Activated CD8-positive, alpha-beta memory T cell treated with anti-CD3 and anti-CD28 coated beads for 36 hours (primary cell): ENCODE results near the gene TMEFF1. TPM values are rescaled to one million over a fixed set of nuclear protein-coding genes. Genes with fewer than 3 reads are reported as not detected.

Experiments used
- CTCF ChIA-PET: fragments of 350-600 bp; sonication (Branson Sonifier 250); formaldehyde crosslinking; loops from one replicate; lab custom pipeline; 2021; ENCODE audit warnings: antibody characterized with exemption; lab: Charles Lee
- POLR2A ChIA-PET: fragments of 350-600 bp; sonication (Branson Sonifier 250); formaldehyde crosslinking; loops from one replicate; lab custom pipeline; 2021; ENCODE audit warnings: antibody characterized with exemption; lab: Charles Lee
- total RNA-seq, 2 experiments: library from RNA; stranded (reverse); gene quantifications; one replicate each; pipeline ENCODE4 v1.2.3, GENCODE V29; 2021

The TMEFF1 gene
- total RNA-seq, 2 experiments from 2014 or later = 0.19 to 0.36 TPM

- ChIA-PET CTCF (interaction anchor here (0.9 kb wide), 1 partner anchor 9 kb away, joined by 4 read pairs; no protein-coding TSS in a partner anchor), POLR2A (no interaction called here)
Measured at GRCh38 chr9:100586093-100586492, 113.1 kb downstream of the TMEFF1 start.

GRCh38 chr9:100587375-100587774 lies 114.4 kb downstream of the TMEFF1 start:
- ChIA-PET POLR2A (no interaction called here), CTCF (no interaction called here)

GRCh38 chr9:100589582-100589981 lies 116.6 kb downstream of the TMEFF1 start:
- ChIA-PET CTCF (no interaction called here), POLR2A (no interaction called here)

GRCh38 chr9:100590481-100590880 lies 117.5 kb downstream of the TMEFF1 start:
- ChIA-PET POLR2A (no interaction called here), CTCF (no interaction called here)

GRCh38 chr9:100591139-100591538 lies 118.2 kb downstream of the TMEFF1 start:
- ChIA-PET POLR2A (no interaction called here), CTCF (no interaction called here)

GRCh38 chr9:100591639-100592412 lies 118.9 kb downstream of the TMEFF1 start:
- ChIA-PET CTCF (no interaction called here), POLR2A (no interaction called here)

- CTCF ChIA-PET = interaction anchor here (1.8 kb wide), 1 partner anchor 10 kb away, joined by 4 read pairs; no protein-coding TSS in a partner anchor
- POLR2A ChIA-PET = interaction anchor here (0.6 kb wide), 1 partner anchor 268 kb away, joined by 3 read pairs; no protein-coding TSS in a partner anchor
Measured at GRCh38 chr9:100595391-100596199, 122.6 kb downstream of the TMEFF1 start.

- POLR2A ChIA-PET = no interaction called here
Measured at GRCh38 chr9:100597236-100597635, 124.3 kb downstream of the TMEFF1 start.

GRCh38 chr9:100598641-100599145 lies 125.7 kb downstream of the TMEFF1 start:
- ChIA-PET POLR2A (no interaction called here), CTCF (interaction anchor here (0.6 to 1.2 kb wide), 2 partner anchors 225 to 713 kb away, joined by 3 to 5 read pairs; no protein-coding TSS in a partner anchor)

More at GRCh38 chr9:100597236-100597635, 124.3 kb downstream of the TMEFF1 start:
- CTCF ChIA-PET = no interaction called here

- ChIA-PET CTCF (interaction anchor here (2.5 kb wide), 1 partner anchor 711 kb away, joined by 9 read pairs; no protein-coding TSS in a partner anchor), POLR2A (no interaction called here)
Measured at GRCh38 chr9:100600521-100601079, 127.7 kb downstream of the TMEFF1 start.

GRCh38 chr9:100601216-100601615 lies 128.3 kb downstream of the TMEFF1 start:
- ChIA-PET POLR2A (no interaction called here), CTCF (interaction anchor here (2.5 kb wide), 1 partner anchor 711 kb away, joined by 9 read pairs; no protein-coding TSS in a partner anchor)

GRCh38 chr9:100602342-100602801 lies 129.4 kb downstream of the TMEFF1 start:
- CTCF ChIA-PET = interaction anchor here (0.9 to 2.5 kb wide), 2 partner anchors 709 to 721 kb away, joined by 4 to 9 read pairs; no protein-coding TSS in a partner anchor
- POLR2A ChIA-PET = no interaction called here

GRCh38 chr9:100605405-100605804 lies 132.5 kb downstream of the TMEFF1 start:
- CTCF ChIA-PET = no interaction called here
- POLR2A ChIA-PET = no interaction called here

- ChIA-PET CTCF (interaction anchor here (0.8 kb wide), 1 partner anchor 13 kb away, joined by 3 read pairs; no protein-coding TSS in a partner anchor), POLR2A (no interaction called here)
Measured at GRCh38 chr9:100619194-100619593, 146.2 kb downstream of the TMEFF1 start.

- ChIA-PET POLR2A (no interaction called here), CTCF (interaction anchor here (0.8 kb wide), 1 partner anchor 13 kb away, joined by 3 read pairs; no protein-coding TSS in a partner anchor)
Measured at GRCh38 chr9:100619665-100620064, 146.7 kb downstream of the TMEFF1 start.

GRCh38 chr9:100623969-100624368 lies 151.0 kb downstream of the TMEFF1 start:
- POLR2A ChIA-PET = no interaction called here
- CTCF ChIA-PET = no interaction called here

GRCh38 chr9:100626949-100627348 lies 154.0 kb downstream of the TMEFF1 start:
- CTCF ChIA-PET = no interaction called here

More at GRCh38 chr9:100626949-100627348, 154.0 kb downstream of the TMEFF1 start:
- POLR2A ChIA-PET = no interaction called here
